ENCODE results near the gene CLPTM1L. TPM values are rescaled to one million over a fixed set of nuclear protein-coding genes. Genes with fewer than 3 reads are reported as not detected.
A peak's percentile ranks its signal among the peaks of the same experiment; 100 is the strongest.

The CLPTM1L gene
- total RNA-seq, 2 experiments from 2014 or later = 47.2 to 47.4 TPM

DNA sequence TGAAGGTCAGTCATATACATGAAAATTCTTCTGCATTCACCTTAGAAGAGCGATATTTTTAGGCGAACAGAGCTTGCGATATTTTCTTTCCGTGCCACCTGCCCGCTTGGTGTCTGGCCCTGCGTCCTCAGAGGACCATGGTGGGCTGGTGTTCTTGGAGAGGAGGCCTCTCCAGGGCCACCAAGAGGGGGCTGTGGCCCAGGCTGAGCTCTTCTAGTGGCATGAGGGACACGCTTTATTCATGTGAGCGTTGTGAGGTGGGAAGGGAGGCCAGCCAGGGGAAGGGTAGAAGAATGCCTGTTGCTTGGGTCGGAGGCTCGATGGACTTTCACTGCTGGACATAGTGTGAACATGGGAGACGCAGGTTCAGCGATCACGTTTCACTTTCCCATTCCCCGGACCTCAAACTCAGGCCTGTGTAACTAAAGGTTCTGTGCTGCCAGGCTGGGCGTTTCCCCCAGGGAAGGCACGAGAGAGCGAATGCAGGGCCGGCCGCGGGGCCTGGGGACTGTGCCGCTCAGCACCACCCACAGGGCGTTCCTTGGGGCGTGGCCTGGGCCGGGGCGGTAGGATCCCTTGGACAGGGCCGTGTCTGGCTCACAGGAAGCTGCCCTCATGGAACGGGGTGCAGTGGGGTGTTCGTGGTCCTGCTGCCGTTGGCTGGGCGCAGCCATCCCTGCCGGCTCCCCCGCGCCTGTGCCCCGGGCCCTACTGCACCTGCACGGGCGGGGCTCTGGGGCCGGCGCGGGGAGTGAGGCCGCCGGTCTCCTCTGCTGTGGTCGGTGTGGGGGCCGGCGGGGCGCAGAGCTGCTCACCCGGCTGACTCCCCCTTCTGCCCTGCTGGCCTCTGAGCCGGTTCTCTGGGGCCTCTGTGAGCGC is 40.7 kb upstream of the CLPTM1L start:
- Histone ChIP-seq H3K27ac (ENCODE audit: low read depth in 1 of 2, low read length in 2 of 2) (peak overlapping the region; percentile 93), H3K4me1 (ENCODE audit: insufficient read depth, low read length) (peaks cover 30% of the 10 kb centered on the region), H3K9me3 (ENCODE audit: control insufficient read depth in 1 of 2, insufficient read depth in 1 of 2, low read length in 2 of 2) (peaks cover 0 to 4% of the 10 kb centered on the region in 2 experiments), H3K27me3 (ENCODE audit: control insufficient read depth in 1 of 2, insufficient read depth in 2 of 2, low read length in 2 of 2) (no peaks in the 10 kb centered on the region), H3K4me3 (ENCODE audit: low read length) (peak overlapping the region; percentile 70), H3K36me3 (ENCODE audit: insufficient read depth, low read length) (no peaks in the 10 kb centered on the region)
- Mint-ChIP-seq H3K27me3 (no peaks in the 10 kb centered on the region), H3K27ac (peak overlapping the region; percentile 99), H3K36me3 (ENCODE audit: low read depth) (peaks cover 3% of the 10 kb centered on the region), H3K4me3 (peak overlapping the region; percentile 99), H3K4me1 (ENCODE audit: low read depth) (peaks cover 34% of the 10 kb centered on the region), H3K9me3 (no peaks in the 10 kb centered on the region)
- ChIA-PET POLR2A (interaction anchor here (0.6 to 3.7 kb wide), 21 partner anchors 11 to 493 kb away, joined by 3 to 38 read pairs (median 5); partner anchors contain the start of genes CLPTM1L, LPCAT1 and TRIP13), CTCF (no interaction called here)
- intact Hi-C loops (cut with DNase I, micrococcal nuclease) = loop anchor here (1.0 to 10.0 kb wide), 6 partner anchors 40 to 491 kb away; partner anchors contain the start of genes CLPTM1L (in 2 of the 2), BRD9 (in 1 of the 2), LPCAT1 (in 1 of the 2) and MRPL36 (in 1 of the 2)
- ATAC-seq (ENCODE audit: poor library complexity) (peak; percentile 75), DNase-seq (peak; percentile 73 to 96 (median 86))
- TF ChIP-seq, protein P1, sequence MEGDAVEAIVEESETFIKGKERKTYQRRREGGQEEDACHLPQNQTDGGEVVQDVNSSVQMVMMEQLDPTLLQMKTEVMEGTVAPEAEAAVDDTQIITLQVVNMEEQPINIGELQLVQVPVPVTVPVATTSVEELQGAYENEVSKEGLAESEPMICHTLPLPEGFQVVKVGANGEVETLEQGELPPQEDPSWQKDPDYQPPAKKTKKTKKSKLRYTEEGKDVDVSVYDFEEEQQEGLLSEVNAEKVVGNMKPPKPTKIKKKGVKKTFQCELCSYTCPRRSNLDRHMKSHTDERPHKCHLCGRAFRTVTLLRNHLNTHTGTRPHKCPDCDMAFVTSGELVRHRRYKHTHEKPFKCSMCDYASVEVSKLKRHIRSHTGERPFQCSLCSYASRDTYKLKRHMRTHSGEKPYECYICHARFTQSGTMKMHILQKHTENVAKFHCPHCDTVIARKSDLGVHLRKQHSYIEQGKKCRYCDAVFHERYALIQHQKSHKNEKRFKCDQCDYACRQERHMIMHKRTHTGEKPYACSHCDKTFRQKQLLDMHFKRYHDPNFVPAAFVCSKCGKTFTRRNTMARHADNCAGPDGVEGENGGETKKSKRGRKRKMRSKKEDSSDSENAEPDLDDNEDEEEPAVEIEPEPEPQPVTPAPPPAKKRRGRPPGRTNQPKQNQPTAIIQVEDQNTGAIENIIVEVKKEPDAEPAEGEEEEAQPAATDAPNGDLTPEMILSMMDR (IDR thresholded peaks at IDR 0.05) = no peak

DNA sequence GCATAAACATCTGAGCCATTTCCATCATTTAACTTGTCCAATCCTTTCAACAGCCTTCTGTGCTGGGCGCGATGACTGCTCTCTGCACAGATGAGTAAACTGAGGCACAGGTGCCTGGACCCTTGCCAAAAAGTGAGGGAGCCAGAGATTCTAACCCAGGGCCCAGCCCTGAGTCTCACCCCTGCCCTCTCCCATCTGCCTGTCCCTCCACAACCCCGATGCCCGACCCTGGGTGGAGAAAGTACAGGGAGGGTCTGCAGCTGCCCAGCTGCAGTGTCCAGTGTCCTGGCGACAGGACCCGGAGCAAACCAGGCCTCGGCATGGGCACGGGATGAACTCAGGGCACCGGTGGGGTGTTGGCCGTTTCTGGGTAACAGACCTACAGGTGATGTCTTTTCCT is 39.6 kb upstream of the CLPTM1L start:
- Mint-ChIP-seq H3K4me3 (no peak overlapping the region), H3K36me3 (ENCODE audit: low read depth) (peaks cover 3% of the 10 kb centered on the region), H3K27me3 (no peaks in the 10 kb centered on the region), H3K9me3 (no peaks in the 10 kb centered on the region), H3K27ac (peak overlapping the region; percentile 99), H3K4me1 (ENCODE audit: low read depth) (peaks cover 39% of the 10 kb centered on the region)
- TF ChIP-seq, protein P1 (IDR thresholded peaks at IDR 0.05) = no peak
- ATAC-seq (ENCODE audit: poor library complexity) (no peak), DNase-seq (no peak)
- CTCF ChIA-PET = no interaction called here
- Histone ChIP-seq H3K27me3 (ENCODE audit: control insufficient read depth in 1 of 2, insufficient read depth in 2 of 2, low read length in 2 of 2) (no peaks in the 10 kb centered on the region), H3K4me3 (ENCODE audit: low read length) (no peak overlapping the region), H3K9me3 (ENCODE audit: control insufficient read depth in 1 of 2, insufficient read depth in 1 of 2, low read length in 2 of 2) (peaks cover 0 to 7% of the 10 kb centered on the region in 2 experiments), H3K27ac (ENCODE audit: low read depth in 1 of 2, low read length in 2 of 2) (no peak overlapping the region), H3K36me3 (ENCODE audit: insufficient read depth, low read length) (no peaks in the 10 kb centered on the region), H3K4me1 (ENCODE audit: insufficient read depth, low read length) (peaks cover 38% of the 10 kb centered on the region)
- intact Hi-C loops (cut with DNase I, micrococcal nuclease) = loop anchor here (5.0 to 10.0 kb wide), 3 partner anchors 83 to 490 kb away; partner anchors contain the start of genes BRD9 (in 1 of the 2) and TRIP13 (in 1 of the 2)
- POLR2A ChIA-PET = interaction anchor here (2.4 to 3.7 kb wide), 3 partner anchors 40 to 260 kb away, joined by 8 to 38 read pairs (median 24); partner anchors contain the start of gene CLPTM1L

DNA sequence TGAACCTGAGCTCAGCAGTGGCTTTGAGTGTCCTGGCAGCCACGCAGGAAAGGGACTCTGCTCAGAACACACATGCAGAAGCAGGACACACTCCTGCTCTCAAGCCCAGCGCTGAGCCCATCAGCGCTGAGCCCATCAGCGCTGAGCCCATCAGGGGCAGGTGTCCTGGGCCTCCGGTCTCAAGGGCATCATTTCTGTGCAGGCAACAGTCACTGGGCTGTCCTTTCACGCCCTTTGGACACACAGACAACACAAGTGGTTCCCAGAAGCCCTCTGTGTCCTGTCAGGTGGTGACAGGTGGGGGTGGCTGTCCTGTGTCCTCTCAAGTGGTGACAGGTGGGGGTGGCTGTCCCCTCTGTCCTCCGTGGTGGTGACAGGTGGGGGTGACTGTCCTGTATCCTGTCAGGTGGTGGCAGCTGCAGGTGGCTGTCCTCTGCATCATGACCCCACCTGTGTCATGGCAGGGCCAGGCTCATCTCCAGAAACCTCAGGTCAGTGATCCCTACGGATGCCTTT is 39.0 kb upstream of the CLPTM1L start:
- H3K27ac Mint-ChIP-seq = peak overlapping the region; percentile 99
- TF ChIP-seq, protein P1 (IDR thresholded peaks at IDR 0.05) = no peak
- intact Hi-C loops (cut with DNase I, micrococcal nuclease) = loop anchor here (5.0 to 10.0 kb wide), 3 partner anchors 83 to 489 kb away; partner anchors contain the start of genes BRD9 (in 1 of the 2) and TRIP13 (in 1 of the 2)

More for the DNA sequence above, 39.0 kb upstream of the CLPTM1L start:
- Mint-ChIP-seq H3K4me3 (peak overlapping the region; percentile 42), H3K9me3 (no peaks in the 10 kb centered on the region), H3K27me3 (no peaks in the 10 kb centered on the region), H3K4me1 (ENCODE audit: low read depth) (peaks cover 39% of the 10 kb centered on the region), H3K36me3 (ENCODE audit: low read depth) (peaks cover 3% of the 10 kb centered on the region)
- Histone ChIP-seq H3K4me3 (ENCODE audit: low read length) (no peak overlapping the region), H3K27me3 (ENCODE audit: control insufficient read depth in 1 of 2, insufficient read depth in 2 of 2, low read length in 2 of 2) (no peaks in the 10 kb centered on the region), H3K27ac (ENCODE audit: low read depth in 1 of 2, low read length in 2 of 2) (no peak overlapping the region), H3K36me3 (ENCODE audit: insufficient read depth, low read length) (no peaks in the 10 kb centered on the region), H3K9me3 (ENCODE audit: control insufficient read depth in 1 of 2, insufficient read depth in 1 of 2, low read length in 2 of 2) (peaks cover 0 to 13% of the 10 kb centered on the region in 2 experiments), H3K4me1 (ENCODE audit: insufficient read depth, low read length) (peaks cover 38% of the 10 kb centered on the region)
- ATAC-seq (ENCODE audit: poor library complexity) = no peak
- DNase-seq = no peak
- ChIA-PET POLR2A (interaction anchor here (3.6 to 3.7 kb wide), 2 partner anchors 40 to 68 kb away, joined by 24 to 38 read pairs; partner anchors contain the start of gene CLPTM1L), CTCF (no interaction called here)
